CD8-positive, alpha-beta memory T cell (primary cell): ENCODE data around the gene EPM2A. TPM values are rescaled to one million over a fixed set of nuclear protein-coding genes. Genes with fewer than 3 reads are reported as not detected.

Source experiments
- CTCF ChIA-PET: fragments of 350-600 bp; sonication (Branson Sonifier 250); formaldehyde crosslinking; loops from one replicate; lab custom pipeline; 2021; ENCODE audit warnings: antibody characterized with exemption; lab: Charles Lee
- POLR2A ChIA-PET: fragments of 350-600 bp; sonication (Branson Sonifier 250); formaldehyde crosslinking; loops from one replicate; lab custom pipeline; 2021; ENCODE audit warnings: antibody characterized with exemption; lab: Charles Lee
- DNase-seq, 5 donors: peaks; one replicate each; pipeline versions ENCODE4 v3.0.0 to v3.0.0-alpha.2; 2020 to 2022; ENCODE audit warnings: mixed read lengths in 1 of 5
- H3K27ac ChIP-seq: one replicate; pipeline ENCODE4 v1.7.0; 2013; ENCODE audit warnings: low read depth, mild to moderate bottlenecking, low read length, moderate library complexity
- H3K27me3 ChIP-seq: 2 replicates; pipeline ENCODE4 v1.7.0; 2013; ENCODE audit warnings: low read length, mild to moderate bottlenecking; ENCODE audit not compliant: insufficient read depth, poor library complexity, severe bottlenecking
- H3K36me3 ChIP-seq: 2 replicates; pipeline ENCODE4 v1.7.0; 2013; ENCODE audit warnings: mild to moderate bottlenecking, low read length, moderate library complexity; ENCODE audit not compliant: insufficient read depth
- H3K4me1 ChIP-seq: 2 replicates; pipeline ENCODE4 v1.7.0; 2013; ENCODE audit warnings: mild to moderate bottlenecking, low read length, moderate library complexity; ENCODE audit not compliant: insufficient read depth
- H3K4me3 ChIP-seq: 2 replicates; pipeline ENCODE4 v1.7.0; 2013; ENCODE audit warnings: mild to moderate bottlenecking, low read length
- H3K9me3 ChIP-seq: 2 replicates; pipeline ENCODE4 v1.7.0; 2013; ENCODE audit warnings: mild to moderate bottlenecking, low read length
- H3K27ac Mint-ChIP-seq, 8 donors: one replicate each; pipeline ENCODE4 v1.8.0; 2020 to 2021; ENCODE audit warnings: mixed read lengths in 8 of 8, mild to moderate bottlenecking in 6 of 8, inconsistent platforms in 3 of 8, moderate library complexity in 3 of 8
- H3K27me3 Mint-ChIP-seq, 2 donors: one replicate each; pipeline ENCODE4 v1.8.0; 2020 to 2021; ENCODE audit warnings: mixed read lengths in 2 of 2, mild to moderate bottlenecking in 1 of 2, moderate library complexity in 1 of 2
- H3K36me3 Mint-ChIP-seq, 3 donors: one replicate each; pipeline ENCODE4 v1.8.0; 2020 to 2021; ENCODE audit warnings: mixed read lengths in 3 of 3, inconsistent platforms in 1 of 3, mild to moderate bottlenecking in 1 of 3
- H3K4me1 Mint-ChIP-seq, 3 donors: one replicate each; pipeline ENCODE4 v1.8.0; 2020 to 2021; ENCODE audit warnings: mixed read lengths in 3 of 3, inconsistent platforms in 1 of 3, mild to moderate bottlenecking in 1 of 3
- H3K4me3 Mint-ChIP-seq, 7 donors: one replicate each; pipeline ENCODE4 v1.8.0; 2020 to 2021; ENCODE audit warnings: mixed read lengths in 7 of 7, mild to moderate bottlenecking in 6 of 7, moderate library complexity in 4 of 7, inconsistent platforms in 2 of 7
- H3K9me3 Mint-ChIP-seq, 5 donors: one replicate each; pipeline ENCODE4 v1.8.0; 2020 to 2022; ENCODE audit warnings: mixed read lengths in 5 of 5, mild to moderate bottlenecking in 3 of 5, moderate library complexity in 2 of 5, inconsistent platforms in 1 of 5
- polyA plus RNA-seq: library from polyadenylated mRNA; unstranded; fragments of 300-500 nt; fragmentation: Illumina TruSeq; gene quantifications from one replicate; pipeline ENCODE4 v1.2.3, GENCODE V29; 2021
- total RNA-seq, 2 experiments: library from RNA; stranded (reverse); gene quantifications; one replicate each; pipeline ENCODE4 v1.2.3, GENCODE V29; 2021

Gene EPM2A
- total and polyA plus RNA-seq, 3 experiments from 2014 or later, result 6.0 to 8.5 (median 7.5) TPM

GRCh38 chr6:145623231-145623630, 112.1 kb downstream of the EPM2A start:
- H3K27ac ChIP-seq, result no peak overlapping the region
- no peaks in the 10 kb centered on the region for H3K9me3 ChIP-seq
- H3K27me3 ChIP-seq, result no peaks in the 10 kb centered on the region
- Mint-ChIP-seq H3K4me1 (no peaks in the 10 kb centered on the region), H3K27me3 (no peaks in the 10 kb centered on the region), H3K4me3 (no peak overlapping the region), H3K27ac (no peak overlapping the region), H3K36me3 (peaks cover 12 to 22% (median 13%) of the 10 kb centered on the region in 3 donors), H3K9me3 (no peaks in the 10 kb centered on the region)
- ChIA-PET POLR2A (no interaction called here), CTCF (interaction anchor here (1.4 kb wide), 1 partner anchor 10 kb away, joined by 8 read pairs; no protein-coding TSS in a partner anchor)
- H3K4me1 ChIP-seq, result no peaks in the 10 kb centered on the region
- H3K4me3 ChIP-seq, result no peak overlapping the region
- DNase-seq, result no peak
- no peaks in the 10 kb centered on the region for H3K36me3 ChIP-seq

- Histone ChIP-seq H3K4me3 (no peak overlapping the region), H3K36me3 (no peaks in the 10 kb centered on the region), H3K27me3 (no peaks in the 10 kb centered on the region), H3K27ac (no peak overlapping the region), H3K4me1 (no peaks in the 10 kb centered on the region), H3K9me3 (no peaks in the 10 kb centered on the region)
- H3K4me3 Mint-ChIP-seq, result no peak overlapping the region
- no peaks in the 10 kb centered on the region for H3K4me1 Mint-ChIP-seq
- no peaks in the 10 kb centered on the region for H3K27me3 Mint-ChIP-seq
- POLR2A ChIA-PET, result no interaction called here
- no peak overlapping the region for H3K27ac Mint-ChIP-seq
- no peak for DNase-seq
- CTCF ChIA-PET, result no interaction called here
- peaks cover 2 to 9% (median 4%) of the 10 kb centered on the region in 3 donors for H3K36me3 Mint-ChIP-seq
- H3K9me3 Mint-ChIP-seq, result peaks cover 0 to 2% (median 0%) of the 10 kb centered on the region in 5 donors
These were observed 113.5 kb downstream of the EPM2A start for GRCh38 chr6:145621776-145622175.

GRCh38 chr6:145620088-145620487, 115.2 kb downstream of the EPM2A start:
- no peaks in the 10 kb centered on the region for H3K27me3 ChIP-seq
- no peak for DNase-seq
- H3K9me3 Mint-ChIP-seq, result peaks cover 0 to 6% (median 2%) of the 10 kb centered on the region in 5 donors
- no peak overlapping the region for H3K27ac ChIP-seq
- H3K27me3 Mint-ChIP-seq, result no peaks in the 10 kb centered on the region
- no peak overlapping the region for H3K4me3 ChIP-seq
- no peaks in the 10 kb centered on the region for H3K4me1 Mint-ChIP-seq
- POLR2A ChIA-PET, result no interaction called here
- CTCF ChIA-PET, result interaction anchor here (0.7 kb wide), 2 partner anchors 14 kb away, joined by 3 read pairs; no protein-coding TSS in a partner anchor
- H3K36me3 Mint-ChIP-seq, result peaks cover 0 to 6% (median 0%) of the 10 kb centered on the region in 3 donors
- no peak overlapping the region for H3K27ac Mint-ChIP-seq
- no peaks in the 10 kb centered on the region for H3K4me1 ChIP-seq
- no peak overlapping the region for H3K4me3 Mint-ChIP-seq
- no peaks in the 10 kb centered on the region for H3K9me3 ChIP-seq
- H3K36me3 ChIP-seq, result no peaks in the 10 kb centered on the region

GRCh38 chr6:145609521-145609920, 125.8 kb downstream of the EPM2A start:
- Histone ChIP-seq H3K27ac (no peak overlapping the region), H3K36me3 (no peaks in the 10 kb centered on the region), H3K4me1 (no peaks in the 10 kb centered on the region), H3K27me3 (no peaks in the 10 kb centered on the region), H3K9me3 (no peaks in the 10 kb centered on the region), H3K4me3 (no peak overlapping the region)
- H3K4me1 Mint-ChIP-seq, result no peaks in the 10 kb centered on the region
- no peak overlapping the region for H3K27ac Mint-ChIP-seq
- CTCF ChIA-PET, result no interaction called here
- no peak overlapping the region for H3K4me3 Mint-ChIP-seq
- H3K9me3 Mint-ChIP-seq, result peaks cover 0 to 4% (median 0%) of the 10 kb centered on the region in 5 donors
- DNase-seq, result no peak
- POLR2A ChIA-PET, result no interaction called here
- no peaks in the 10 kb centered on the region for H3K36me3 Mint-ChIP-seq
- peaks cover 2 to 16% of the 10 kb centered on the region in 2 donors for H3K27me3 Mint-ChIP-seq

- Histone ChIP-seq H3K4me1 (no peaks in the 10 kb centered on the region), H3K27ac (no peak overlapping the region), H3K4me3 (no peak overlapping the region), H3K27me3 (no peaks in the 10 kb centered on the region), H3K36me3 (no peaks in the 10 kb centered on the region), H3K9me3 (no peaks in the 10 kb centered on the region)
- CTCF ChIA-PET, result no interaction called here
- no peak overlapping the region for H3K4me3 Mint-ChIP-seq
- H3K27ac Mint-ChIP-seq, result no peak overlapping the region
- POLR2A ChIA-PET, result no interaction called here
- no peak for DNase-seq
- H3K9me3 Mint-ChIP-seq, result peaks cover 0 to 4% (median 0%) of the 10 kb centered on the region in 5 donors
- H3K27me3 Mint-ChIP-seq, result peaks cover 2 to 16% of the 10 kb centered on the region in 2 donors
- no peaks in the 10 kb centered on the region for H3K4me1 Mint-ChIP-seq
- no peaks in the 10 kb centered on the region for H3K36me3 Mint-ChIP-seq
These were observed 126.5 kb downstream of the EPM2A start for GRCh38 chr6:145608850-145609249.

- peaks cover 6 to 34% of the 10 kb centered on the region in 2 donors for H3K27me3 Mint-ChIP-seq
- Histone ChIP-seq H3K36me3 (no peaks in the 10 kb centered on the region), H3K4me3 (no peak overlapping the region), H3K27me3 (no peaks in the 10 kb centered on the region), H3K4me1 (no peaks in the 10 kb centered on the region), H3K27ac (no peak overlapping the region), H3K9me3 (no peaks in the 10 kb centered on the region)
- ChIA-PET CTCF (no interaction called here), POLR2A (no interaction called here)
- H3K36me3 Mint-ChIP-seq, result no peaks in the 10 kb centered on the region
- no peak overlapping the region for H3K27ac Mint-ChIP-seq
- H3K4me1 Mint-ChIP-seq, result no peaks in the 10 kb centered on the region
- DNase-seq, result no peak
- peaks cover 0 to 6% (median 2%) of the 10 kb centered on the region in 5 donors for H3K9me3 Mint-ChIP-seq
- no peak overlapping the region for H3K4me3 Mint-ChIP-seq
These were observed 131.3 kb downstream of the EPM2A start for GRCh38 chr6:145603991-145604390.

GRCh38 chr6:145603424-145603833, 131.9 kb downstream of the EPM2A start:
- H3K4me3 Mint-ChIP-seq, result no peak overlapping the region

GRCh38 chr6:145602726-145603326, 132.5 kb downstream of the EPM2A start:
- Mint-ChIP-seq H3K9me3 (peaks cover 0 to 7% (median 2%) of the 10 kb centered on the region in 5 donors), H3K4me1 (no peaks in the 10 kb centered on the region), H3K27me3 (peaks cover 6 to 22% of the 10 kb centered on the region in 2 donors), H3K27ac (no peak overlapping the region), H3K4me3 (no peak overlapping the region), H3K36me3 (no peaks in the 10 kb centered on the region)
- ChIA-PET CTCF (no interaction called here), POLR2A (no interaction called here)
- Histone ChIP-seq H3K36me3 (no peaks in the 10 kb centered on the region), H3K27ac (no peak overlapping the region), H3K4me1 (no peaks in the 10 kb centered on the region), H3K4me3 (no peak overlapping the region), H3K9me3 (no peaks in the 10 kb centered on the region), H3K27me3 (no peaks in the 10 kb centered on the region)
- DNase-seq, result no peak

More at GRCh38 chr6:145603424-145603833, 131.9 kb downstream of the EPM2A start:
- no peaks in the 10 kb centered on the region for H3K4me1 Mint-ChIP-seq
- H3K36me3 ChIP-seq, result no peaks in the 10 kb centered on the region
- no peaks in the 10 kb centered on the region for H3K36me3 Mint-ChIP-seq
- ChIA-PET POLR2A (no interaction called here), CTCF (no interaction called here)
- H3K27ac Mint-ChIP-seq, result no peak overlapping the region
- H3K9me3 Mint-ChIP-seq, result peaks cover 0 to 6% (median 2%) of the 10 kb centered on the region in 5 donors
- no peaks in the 10 kb centered on the region for H3K4me1 ChIP-seq
- no peaks in the 10 kb centered on the region for H3K27me3 ChIP-seq
- H3K27ac ChIP-seq, result no peak overlapping the region
- peaks cover 6 to 28% of the 10 kb centered on the region in 2 donors for H3K27me3 Mint-ChIP-seq
- no peaks in the 10 kb centered on the region for H3K9me3 ChIP-seq
- H3K4me3 ChIP-seq, result no peak overlapping the region
- DNase-seq, result no peak
